Left lung (tissue), 10 donors: ENCODE measurements around the gene TYRP1. TPM values are rescaled to one million over a fixed set of nuclear protein-coding genes. Genes with fewer than 3 reads are reported as not detected.

Source experiments
- ATAC-seq: fragments of 200-7000 bp; cut with Tn5 transposase; one replicate; pipeline ENCODE4 v1.9.1; 2020; ENCODE audit warnings: moderate library complexity
- DNase-seq, 4 donors: peaks; one replicate each; pipeline ENCODE4 v3.0.0-alpha.2; 2013 to 2020
- H3K27ac ChIP-seq, 2 donors: fragments of 200-600 bp; sonication (generic) in 1 of 2; one replicate each; pipeline versions ENCODE4 v1.5.0 to v1.8.0; 2020 to 2021
- H3K27me3 ChIP-seq, 2 donors: fragments of 200-600 bp; sonication (generic) in 1 of 2; one replicate each; pipeline versions ENCODE4 v1.5.0 to v1.8.0; 2020 to 2021
- H3K36me3 ChIP-seq, 2 donors: fragments of 200-600 bp; sonication (generic) in 1 of 2; one replicate each; pipeline versions ENCODE4 v1.5.0 to v1.8.0; 2020 to 2021
- H3K4me1 ChIP-seq, 2 donors: fragments of 200-600 bp; one replicate each; pipeline ENCODE4 v1.8.0; 2021
- H3K4me3 ChIP-seq, 2 donors: fragments of 200-600 bp; sonication (generic) in 1 of 2; one replicate each; pipeline versions ENCODE4 v1.5.0 to v1.8.0; 2020 to 2021; ENCODE audit warnings: mild to moderate bottlenecking in 1 of 2
- H3K9me3 ChIP-seq, 2 donors: fragments of 200-600 bp; sonication (generic) in 1 of 2; one replicate each; pipeline versions ENCODE4 v1.5.0 to v1.8.0; 2020 to 2021
- intact Hi-C, 2 donors: fragments of 100-400 bp; cut with DNase I; formaldehyde crosslinking; loops; one replicate each; pipeline versions ENCODE4 v1.11.2 to v1.14.2; 2022
- polyA plus RNA-seq, 6 donors: library from polyadenylated mRNA; unstranded; fragments of 120-200 nt; gene quantifications; one replicate each; pipeline ENCODE4 v1.2.1, GENCODE V29; 2013; ENCODE audit not compliant: insufficient read length in 6 of 6
- total RNA-seq, 2 donors: library from RNA; stranded (reverse); fragmentation: NEBNext Ultra II Directional; extraction: Animal tissue kit (Norgen Biotek cat#: 25700); gene quantifications; one replicate each; pipeline ENCODE4 v1.2.1, GENCODE V29; 2021
- TF ChIP-seq, protein P1 (sequence below), 2 donors: fragments of 200-600 bp; sonication (generic) in 1 of 2; IDR thresholded peaks; one replicate each; pipeline versions ENCODE4 v1.5.0 to v1.8.0; 2021; ENCODE audit warnings: antibody characterized with exemption in 2 of 2
- donor health status: DM: no; HTN: yes; CAD: no.
- donor health status: DM: no; HTN: no; CAD: no.

TYRP1 gene
- total and polyA plus RNA-seq, 8 donors: 3.1 to 10.9 (median 8.0) TPM

DNA sequence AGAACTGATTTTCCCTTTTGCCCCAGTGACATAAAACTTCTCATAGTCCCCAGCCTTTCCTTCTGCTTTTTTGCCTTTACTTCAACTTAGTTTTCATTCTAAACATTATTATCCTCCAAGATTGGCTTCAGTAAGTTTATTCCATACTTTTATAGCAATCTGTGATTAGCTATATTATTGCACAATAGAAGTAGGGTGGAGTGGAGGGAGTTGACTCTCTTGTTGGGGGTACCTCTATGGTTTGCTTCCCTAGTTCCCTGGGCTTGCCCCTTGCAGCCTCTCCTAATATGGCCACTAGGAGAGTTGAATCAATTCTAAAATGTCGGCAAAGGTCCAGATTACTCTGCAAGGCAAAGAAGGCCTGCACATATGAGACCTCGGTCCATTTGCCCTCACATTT lies 36.4 kb upstream of the TYRP1 start:
- no peak overlapping the region for H3K4me3 ChIP-seq
- H3K36me3 ChIP-seq: no peaks in the 10 kb centered on the region
- intact Hi-C loops: no loop called here
- peaks cover 0 to 13% of the 10 kb centered on the region in 2 donors for H3K9me3 ChIP-seq
- DNase-seq (no peak), ATAC-seq (no peak)
- H3K4me1 ChIP-seq: no peaks in the 10 kb centered on the region
- H3K27me3 ChIP-seq: no peaks in the 10 kb centered on the region
- H3K27ac ChIP-seq: no peak overlapping the region
- TF ChIP-seq, protein P1, sequence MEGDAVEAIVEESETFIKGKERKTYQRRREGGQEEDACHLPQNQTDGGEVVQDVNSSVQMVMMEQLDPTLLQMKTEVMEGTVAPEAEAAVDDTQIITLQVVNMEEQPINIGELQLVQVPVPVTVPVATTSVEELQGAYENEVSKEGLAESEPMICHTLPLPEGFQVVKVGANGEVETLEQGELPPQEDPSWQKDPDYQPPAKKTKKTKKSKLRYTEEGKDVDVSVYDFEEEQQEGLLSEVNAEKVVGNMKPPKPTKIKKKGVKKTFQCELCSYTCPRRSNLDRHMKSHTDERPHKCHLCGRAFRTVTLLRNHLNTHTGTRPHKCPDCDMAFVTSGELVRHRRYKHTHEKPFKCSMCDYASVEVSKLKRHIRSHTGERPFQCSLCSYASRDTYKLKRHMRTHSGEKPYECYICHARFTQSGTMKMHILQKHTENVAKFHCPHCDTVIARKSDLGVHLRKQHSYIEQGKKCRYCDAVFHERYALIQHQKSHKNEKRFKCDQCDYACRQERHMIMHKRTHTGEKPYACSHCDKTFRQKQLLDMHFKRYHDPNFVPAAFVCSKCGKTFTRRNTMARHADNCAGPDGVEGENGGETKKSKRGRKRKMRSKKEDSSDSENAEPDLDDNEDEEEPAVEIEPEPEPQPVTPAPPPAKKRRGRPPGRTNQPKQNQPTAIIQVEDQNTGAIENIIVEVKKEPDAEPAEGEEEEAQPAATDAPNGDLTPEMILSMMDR (IDR thresholded peaks at IDR 0.05): no peak

DNA sequence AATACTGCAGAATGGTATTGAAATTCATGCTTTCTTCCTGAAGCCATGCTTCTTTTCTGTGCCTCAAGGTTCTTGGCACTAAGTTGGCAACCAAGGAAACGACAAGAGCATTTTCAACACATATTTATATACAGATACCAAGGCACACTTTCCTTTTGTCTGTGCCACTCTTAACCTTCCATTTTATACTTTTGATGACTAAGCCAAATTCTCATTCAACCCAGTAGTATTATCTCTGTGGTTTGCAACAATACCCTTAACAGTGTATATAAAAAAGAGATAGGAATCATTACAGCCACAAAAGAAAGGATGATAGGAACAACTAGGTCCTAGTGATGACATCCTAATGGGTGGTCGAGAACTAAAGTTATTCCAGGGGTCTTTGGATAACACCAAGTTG lies 36.0 kb upstream of the TYRP1 start:
- TF ChIP-seq, protein P1 (IDR thresholded peaks at IDR 0.05): no peak
- DNase-seq: no peak
- H3K9me3 ChIP-seq: peaks cover 0 to 13% of the 10 kb centered on the region in 2 donors
- H3K36me3 ChIP-seq: no peaks in the 10 kb centered on the region
- H3K4me3 ChIP-seq: no peak overlapping the region
- intact Hi-C loops: no loop called here
- ATAC-seq: no peak
- H3K27ac ChIP-seq: no peak overlapping the region
- no peaks in the 10 kb centered on the region for H3K27me3 ChIP-seq
- H3K4me1 ChIP-seq: no peaks in the 10 kb centered on the region

DNA sequence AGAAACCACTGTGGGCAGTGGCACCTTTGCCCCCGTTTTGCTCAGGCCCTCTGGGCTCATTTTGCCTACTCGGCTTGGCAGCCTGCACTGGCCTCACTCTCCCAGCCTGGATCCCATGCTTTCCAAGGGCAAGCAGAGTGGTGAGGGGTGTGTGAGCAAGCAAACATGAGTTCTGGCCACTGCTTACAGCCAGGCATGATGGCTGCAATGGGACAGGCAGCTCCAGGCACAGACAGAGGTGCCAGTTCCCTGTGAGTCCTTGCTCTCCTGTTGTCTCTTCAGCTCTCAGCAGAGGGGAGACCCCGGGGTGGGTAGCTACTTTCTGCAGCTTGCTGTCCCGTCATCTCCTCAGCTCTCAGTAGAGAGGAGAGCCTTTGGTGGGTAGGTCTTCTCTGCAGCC lies 35.2 kb upstream of the TYRP1 start:
- peaks cover 0 to 13% of the 10 kb centered on the region in 2 donors for H3K9me3 ChIP-seq

DNA sequence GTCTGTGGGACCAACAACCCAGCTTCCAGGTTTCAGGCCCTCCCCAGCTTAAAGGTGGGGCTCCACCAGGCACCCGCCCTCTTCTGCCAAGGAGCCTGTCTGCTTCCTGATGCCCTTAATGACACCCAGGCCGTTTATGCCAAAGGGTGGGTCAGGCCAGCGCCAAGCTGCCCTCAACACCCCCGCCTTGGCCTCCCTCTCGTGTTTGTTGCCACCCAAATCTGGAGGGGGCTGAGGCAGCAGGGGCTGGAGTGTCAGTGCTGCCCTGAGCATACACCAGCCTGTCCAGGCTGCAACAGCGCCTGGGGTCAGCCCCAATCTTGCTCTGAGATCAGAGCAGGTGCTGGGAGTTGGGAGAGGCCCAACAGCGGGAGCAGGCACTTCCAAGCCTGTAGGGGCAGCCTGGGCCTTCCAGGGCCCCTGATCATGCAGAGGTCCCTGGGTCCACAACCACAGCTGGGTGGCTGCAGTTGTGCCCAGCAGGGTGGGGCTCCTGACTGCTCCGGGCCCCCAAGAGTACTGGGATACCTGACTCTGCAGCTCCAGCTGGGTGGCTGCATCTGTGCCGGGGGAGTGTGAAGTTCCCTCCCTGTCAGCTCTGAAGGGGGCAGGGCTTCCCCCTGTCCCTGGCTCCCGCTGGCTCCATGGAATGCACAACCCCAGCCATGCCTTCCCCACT lies 34.5 kb upstream of the TYRP1 start:
- Histone ChIP-seq H3K27me3 (no peaks in the 10 kb centered on the region), H3K36me3 (no peaks in the 10 kb centered on the region), H3K27ac (no peak overlapping the region), H3K9me3 (peaks cover 0 to 13% of the 10 kb centered on the region in 2 donors), H3K4me3 (no peak overlapping the region), H3K4me1 (no peaks in the 10 kb centered on the region)
- TF ChIP-seq, protein P1 (IDR thresholded peaks at IDR 0.05): no peak
- ATAC-seq (no peak), DNase-seq (peak in 1 of 4 donors; percentile 55)
- intact Hi-C loops: no loop called here

More for the DNA sequence above, 35.2 kb upstream of the TYRP1 start:
- H3K36me3 ChIP-seq: no peaks in the 10 kb centered on the region
- ATAC-seq (no peak), DNase-seq (peak in 1 of 4 donors; percentile 31)
- intact Hi-C loops: no loop called here
- TF ChIP-seq, protein P1 (IDR thresholded peaks at IDR 0.05): no peak
- H3K27me3 ChIP-seq: no peaks in the 10 kb centered on the region
- H3K4me1 ChIP-seq: no peaks in the 10 kb centered on the region
- no peak overlapping the region for H3K27ac ChIP-seq
- H3K4me3 ChIP-seq: no peak overlapping the region

DNA sequence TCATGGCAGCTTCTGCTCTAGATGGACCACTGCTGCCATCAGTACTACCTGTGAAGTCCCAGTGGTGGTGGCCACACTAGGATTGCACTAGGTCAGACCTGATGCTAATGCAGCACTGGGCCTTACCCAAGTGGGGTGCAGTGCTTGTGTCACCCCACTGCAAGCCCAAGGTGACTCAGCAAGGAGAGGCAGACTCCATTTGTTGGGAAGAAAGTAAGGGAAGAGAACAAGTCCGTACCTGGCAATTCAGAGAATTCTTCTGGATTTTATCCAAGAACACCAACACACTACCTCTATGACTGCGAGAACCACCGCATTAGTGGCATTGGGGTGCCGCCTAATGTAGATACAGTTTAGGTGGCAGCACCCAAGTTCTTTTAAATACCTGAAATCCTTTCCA lies 34.0 kb upstream of the TYRP1 start:
- H3K4me3 ChIP-seq: no peak overlapping the region
- DNase-seq (no peak), ATAC-seq (no peak)
- H3K9me3 ChIP-seq: peaks cover 0 to 13% of the 10 kb centered on the region in 2 donors
- no peaks in the 10 kb centered on the region for H3K4me1 ChIP-seq
- TF ChIP-seq, protein P1 (IDR thresholded peaks at IDR 0.05): no peak
- no peaks in the 10 kb centered on the region for H3K27me3 ChIP-seq
- intact Hi-C loops: no loop called here
- no peaks in the 10 kb centered on the region for H3K36me3 ChIP-seq
- H3K27ac ChIP-seq: no peak overlapping the region
